Daoy (cell line): ENCODE data around the gene IL3RA. TPM values are rescaled to one million over a fixed set of nuclear protein-coding genes. Genes with fewer than 3 reads are reported as not detected.
"Not testable (repeated sequence)": the region's sequence is repeated elsewhere in the genome, so short reads cannot be mapped to it uniquely, and the experiment has no call there.

Source experiments
- DNase-seq: peaks from one replicate; pipeline ENCODE4 v3.0.0-alpha.2; 2015; ENCODE audit warnings: low read depth
- total RNA-seq: library from RNA; depleted of rRNA; stranded (reverse); fragments of >200 nt; shearing (Covaris generic); gene quantifications from 2 replicates; pipeline ENCODE4 v1.2.3, GENCODE V29; 2014; rRNA removed

Gene IL3RA
- not detected in 2 replicates for total RNA-seq

DNA sequence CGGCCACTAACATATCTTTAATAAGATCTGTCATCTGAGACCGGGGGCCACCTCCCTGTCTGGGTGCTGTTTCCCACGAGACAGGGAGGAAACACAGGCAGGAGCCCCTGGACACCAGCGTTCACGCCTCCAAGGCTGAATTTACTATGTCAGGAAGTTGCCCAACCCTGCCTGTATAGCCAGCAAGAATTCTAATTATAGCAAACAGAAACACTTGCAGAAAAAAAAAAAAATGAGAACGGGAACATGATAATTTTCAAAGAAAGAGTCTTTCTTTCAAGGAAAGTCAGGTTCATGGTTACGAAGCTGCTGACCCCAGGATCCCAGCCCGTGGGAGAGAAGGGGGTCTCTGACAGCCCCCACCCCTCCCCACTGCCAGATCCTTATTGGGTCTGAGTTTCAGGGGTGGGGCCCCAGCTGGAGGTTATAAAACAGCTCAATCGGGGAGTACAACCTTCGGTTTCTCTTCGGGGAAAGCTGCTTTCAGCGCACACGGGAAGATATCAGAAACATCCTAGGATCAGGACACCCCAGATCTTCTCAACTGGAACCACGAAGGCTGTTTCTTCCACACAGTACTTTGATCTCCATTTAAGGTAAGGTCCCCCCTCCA lies at the start of gene IL3RA:
TSS of gene IL3RA (plus strand) at position 455 of the 613 bp plus-strand sequence. CDS start 4,981 bp downstream, outside the sequence.
- no peak for DNase-seq

- DNase-seq, result no peak
These were observed 47.0 kb upstream of the IL3RA start for GRCh38 chrX:1289535-1289934.

DNA sequence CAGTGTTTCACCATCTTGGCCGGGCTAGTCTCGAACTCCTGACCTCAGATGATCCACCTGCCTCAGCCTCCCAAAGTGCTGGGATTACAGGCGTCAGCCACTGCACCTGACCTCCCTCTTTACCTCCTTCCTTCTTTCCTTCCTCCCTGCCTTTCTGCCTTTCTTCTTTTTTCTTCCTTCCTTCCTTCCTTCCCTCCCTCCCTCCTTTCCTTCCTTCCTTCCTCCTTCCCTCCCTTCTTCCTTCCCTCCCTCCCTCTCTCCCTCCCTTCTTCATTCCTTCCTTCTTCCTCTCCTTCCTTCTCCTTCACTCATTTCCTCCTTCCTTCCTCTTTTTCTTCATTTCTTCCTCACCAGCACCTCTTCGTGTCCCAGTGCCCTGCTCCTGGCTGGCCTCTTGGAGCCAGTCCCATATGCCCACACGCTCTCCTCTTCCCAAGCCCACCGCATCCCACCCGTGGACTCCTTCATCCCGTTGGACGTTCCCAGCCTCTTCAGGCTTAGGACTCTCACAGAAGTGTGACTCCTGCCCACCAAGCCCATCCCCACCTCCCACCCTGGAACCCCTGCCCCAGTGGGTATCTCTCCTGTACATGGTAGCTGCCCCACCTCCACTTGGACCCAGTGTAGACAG lies 45.4 kb upstream of the IL3RA start:
- no peak for DNase-seq

- DNase-seq, result no peak
These were observed 43.9 kb upstream of the IL3RA start for GRCh38 chrX:1292575-1293290.

GRCh38 chrX:1294301-1295067 lies 42.1 kb upstream of the IL3RA start:
- no peak for DNase-seq

GRCh38 chrX:1295550-1295949 lies 41.0 kb upstream of the IL3RA start:
- no peak for DNase-seq

DNA sequence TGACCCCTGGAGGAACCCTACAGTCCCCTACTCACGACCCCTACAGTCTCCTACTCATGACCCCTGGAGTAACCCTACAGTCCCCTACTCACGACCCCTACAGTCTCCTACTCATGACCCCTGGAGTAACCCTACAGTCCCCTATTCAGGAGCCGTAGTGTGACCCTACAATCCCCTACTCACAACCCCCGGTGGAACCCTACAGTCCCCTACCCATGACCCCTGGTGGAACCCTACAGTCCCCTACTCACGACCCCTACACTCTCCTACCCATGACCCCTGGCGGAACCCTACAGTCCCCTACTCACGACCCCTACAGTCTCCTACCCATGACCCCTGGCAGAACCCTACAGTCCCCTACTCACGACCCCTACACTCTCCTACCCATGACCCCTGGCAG lies 39.0 kb upstream of the IL3RA start:
- DNase-seq, result not testable (repeated sequence)

DNA sequence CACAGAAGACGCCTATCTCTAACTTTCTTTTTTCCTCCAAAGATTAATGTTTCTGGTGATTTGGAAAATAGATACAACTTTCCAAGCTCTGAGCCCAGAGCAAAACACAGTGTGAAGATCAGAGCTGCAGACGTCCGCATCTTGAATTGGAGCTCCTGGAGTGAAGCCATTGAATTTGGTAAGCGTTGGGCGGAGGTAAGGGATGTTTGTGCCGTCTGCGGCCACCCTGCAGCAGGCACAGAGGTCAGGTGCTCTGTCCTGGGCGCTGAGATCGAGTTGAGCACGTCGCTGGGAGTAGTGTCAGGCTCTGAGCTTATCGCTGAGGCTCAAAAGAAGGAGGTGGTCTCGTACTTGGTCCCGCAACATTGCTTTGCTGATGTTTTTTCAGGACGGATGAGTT lies 36.1 kb upstream of the IL3RA start:
- no peak for DNase-seq

GRCh38 chrX:1305411-1305810 lies 31.2 kb upstream of the IL3RA start:
- DNase-seq, result no peak

- no peak for DNase-seq
These were observed 29.5 kb upstream of the IL3RA start for GRCh38 chrX:1306909-1307625.

DNA sequence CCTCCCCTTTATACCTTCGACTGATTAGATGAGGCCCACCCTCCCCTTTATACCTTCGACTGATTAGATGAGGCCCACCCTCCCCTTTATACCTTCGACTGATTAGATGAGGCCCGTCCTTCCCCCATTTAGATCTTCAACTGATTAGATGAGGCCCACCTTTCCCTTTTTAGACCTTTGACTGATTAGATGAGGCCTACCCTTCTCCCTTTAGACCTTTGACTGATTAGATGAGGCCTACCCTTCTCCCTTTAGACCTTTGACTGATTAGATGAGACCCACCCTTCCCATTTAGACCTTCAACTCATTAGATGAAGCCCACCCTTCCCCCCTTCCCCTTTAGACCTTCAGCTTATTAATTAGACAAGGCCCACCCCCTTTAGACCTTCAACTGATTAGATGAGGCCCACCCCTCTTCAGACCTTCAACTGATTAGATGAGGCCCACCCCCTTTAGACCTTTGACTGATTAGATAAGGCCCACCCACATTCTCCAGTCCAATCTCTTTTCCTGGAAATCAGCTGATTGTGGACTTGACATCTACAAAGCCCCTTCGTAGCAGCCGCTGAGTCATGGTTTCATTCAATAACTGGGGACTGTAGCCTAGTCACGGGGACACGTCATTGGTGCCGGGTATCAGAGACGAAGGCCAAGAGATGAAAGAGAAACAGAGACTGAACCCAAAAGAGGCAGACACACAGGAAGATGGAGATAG lies 28.8 kb upstream of the IL3RA start:
- no peak for DNase-seq

DNA sequence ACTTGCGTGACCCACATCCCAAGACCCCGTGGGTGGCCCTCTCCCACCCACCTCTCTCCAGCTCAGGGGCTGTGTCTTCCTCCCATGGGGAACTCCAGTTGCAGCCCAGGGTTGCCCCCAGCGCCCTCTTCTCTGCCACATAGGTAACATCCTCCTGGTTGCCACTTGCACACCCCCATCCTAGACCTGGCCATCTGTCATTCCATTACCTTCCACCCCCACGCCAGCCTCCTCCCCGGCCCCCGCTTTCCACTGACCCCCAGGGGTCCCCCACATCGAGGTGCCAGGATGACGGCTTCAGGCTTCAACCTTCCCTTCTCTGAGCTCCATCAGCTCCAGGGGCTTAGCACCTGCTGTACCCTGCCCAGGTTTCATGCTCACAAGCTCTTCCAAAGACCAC lies 28.1 kb upstream of the IL3RA start:
- no peak for DNase-seq

DNA sequence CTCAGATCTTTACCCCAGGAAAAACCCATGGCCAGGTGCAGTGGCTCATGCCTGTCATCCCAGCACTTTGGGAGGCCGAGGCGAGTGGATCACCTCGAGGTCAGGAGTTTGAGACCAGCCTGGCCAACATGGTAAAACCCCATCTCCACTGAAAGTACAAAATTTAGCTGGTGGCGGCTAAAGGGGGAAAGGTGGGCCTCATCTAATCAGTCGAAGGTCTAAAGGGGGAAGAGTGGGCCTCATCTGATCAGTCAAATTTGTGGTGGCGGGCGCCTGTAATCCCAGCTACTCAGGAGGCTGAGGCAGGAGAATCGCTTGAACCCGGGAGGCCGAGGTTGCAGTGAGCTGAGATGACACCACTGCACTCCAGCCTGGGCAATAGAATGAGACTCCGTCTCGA lies 27.7 kb upstream of the IL3RA start:
- DNase-seq, result not testable (repeated sequence)

GRCh38 chrX:1313788-1314187 lies 22.8 kb upstream of the IL3RA start:
- DNase-seq, result no peak

GRCh38 chrX:1316527-1316926 lies 20.1 kb upstream of the IL3RA start:
- DNase-seq, result peak; percentile 38

DNA sequence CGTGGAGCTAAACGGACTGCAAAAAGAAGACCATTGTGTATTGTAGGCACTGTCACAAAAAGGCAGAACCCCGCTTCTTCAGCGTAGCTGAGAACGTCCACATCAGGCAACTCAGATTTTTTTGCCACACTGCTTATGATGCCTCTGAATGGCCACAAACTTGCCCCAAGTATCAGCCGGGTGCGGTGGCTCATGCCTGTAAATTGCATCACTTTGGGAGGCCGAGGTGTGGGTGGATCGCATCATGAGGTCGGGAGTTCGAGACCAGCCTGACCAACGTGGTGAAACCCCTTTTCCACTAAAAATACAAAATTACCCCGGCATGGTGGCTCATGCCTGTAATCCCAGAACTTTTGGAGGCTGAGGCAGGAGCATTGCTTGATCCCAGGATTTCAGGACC lies 14.9 kb upstream of the IL3RA start:
- DNase-seq, result no peak

DNA sequence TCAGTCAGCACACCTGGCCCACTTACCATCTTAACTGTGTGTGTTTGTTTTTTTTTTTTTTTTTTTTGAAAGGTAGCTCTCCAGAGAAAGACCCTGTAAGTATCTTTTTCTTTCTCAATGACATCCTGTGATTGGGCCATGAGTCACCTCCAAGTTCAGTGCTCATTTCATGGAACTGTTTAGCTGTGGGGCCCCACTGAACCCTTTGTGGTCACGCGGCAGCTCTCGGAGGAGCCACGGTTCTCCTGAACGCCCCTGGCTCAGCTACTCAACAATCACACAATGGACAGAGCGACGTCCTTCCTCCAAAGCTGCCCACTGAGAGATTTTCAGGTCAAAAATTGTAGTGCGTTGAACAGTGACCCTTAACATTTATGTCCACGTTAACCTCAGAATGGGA lies 14.2 kb upstream of the IL3RA start:
- no peak for DNase-seq

DNA sequence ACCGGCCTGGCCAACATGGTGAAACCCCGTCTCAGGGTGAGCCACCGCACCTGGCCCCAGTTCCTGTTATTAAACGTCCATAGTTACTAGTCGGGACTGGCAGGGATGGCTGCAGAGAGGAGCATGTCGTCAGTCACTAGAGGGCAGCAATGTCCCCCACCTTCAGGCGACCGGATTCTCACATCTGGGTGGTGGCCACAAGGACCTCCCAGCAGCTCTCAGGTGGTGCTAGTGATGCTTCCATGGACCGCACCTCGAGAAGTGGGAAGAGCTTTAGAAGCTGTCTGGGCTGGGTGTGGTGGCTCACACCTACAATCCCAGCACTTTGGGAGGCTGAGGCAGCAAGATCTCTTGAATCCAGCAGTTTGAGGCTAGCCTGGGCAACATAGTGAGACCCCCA lies 13.3 kb upstream of the IL3RA start:
- DNase-seq, result peak; percentile 52

DNA sequence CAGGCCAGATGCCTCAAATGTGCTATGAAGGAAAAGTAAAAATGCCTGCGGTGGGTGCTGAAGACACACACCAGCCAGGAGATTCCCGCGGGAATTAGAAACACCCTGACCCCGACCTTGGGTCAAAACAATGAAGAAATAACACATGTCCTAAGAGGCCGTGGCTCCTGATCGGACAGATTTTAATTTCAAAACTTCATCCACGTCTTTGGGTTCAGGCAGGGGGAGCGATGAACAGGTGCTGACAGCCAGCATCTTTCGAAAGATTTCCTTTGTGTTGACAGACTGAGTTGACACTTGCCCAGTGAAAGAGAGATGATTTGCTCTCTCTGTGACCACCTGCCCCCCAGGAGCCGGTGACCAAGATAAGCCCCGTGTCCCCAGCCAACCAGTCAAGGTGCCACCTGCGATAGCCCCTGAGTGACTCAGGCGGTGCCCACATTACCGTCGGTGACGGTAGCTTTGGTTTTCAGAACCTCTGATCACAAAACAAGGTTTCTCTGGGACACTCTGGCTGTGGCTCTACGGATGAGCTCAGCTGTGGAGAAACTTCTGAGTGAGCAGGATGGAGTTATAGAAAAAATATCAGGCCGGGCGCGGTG lies 11.0 kb upstream of the IL3RA start:
- DNase-seq, result no peak

DNA sequence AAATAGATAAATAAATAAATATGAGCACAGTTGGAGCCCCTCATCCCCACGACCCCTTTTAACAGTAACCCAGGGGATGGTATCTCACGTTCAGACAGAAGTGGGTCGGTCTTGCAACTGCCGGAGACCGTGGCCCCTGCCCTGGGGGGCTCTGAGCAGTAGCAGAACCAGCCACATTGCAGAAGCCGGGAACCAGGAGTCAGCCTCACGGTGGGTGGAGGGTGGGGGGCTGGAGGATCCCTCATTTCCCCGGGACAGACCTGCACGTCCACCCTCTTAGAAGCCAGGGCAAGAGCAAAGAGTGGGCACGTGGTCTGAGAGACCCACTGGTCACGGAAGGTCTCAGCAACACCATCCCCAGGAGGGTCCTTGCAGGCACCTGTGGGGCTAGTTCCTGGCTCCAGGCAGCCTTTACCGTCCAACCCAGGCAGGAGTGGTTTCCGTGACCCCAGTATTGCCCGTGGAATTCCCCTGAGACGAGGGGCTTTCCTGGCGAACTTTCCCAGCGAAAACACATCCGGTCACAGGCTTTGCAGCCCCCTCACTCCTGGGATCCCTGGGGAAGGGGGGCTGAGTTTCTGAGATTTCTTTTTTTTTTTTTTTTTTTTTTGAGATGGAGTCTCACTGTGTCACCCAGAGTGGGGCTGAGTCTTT lies 8.8 kb upstream of the IL3RA start:
- no peak for DNase-seq
